Caco-2 (cell line): ENCODE data around the gene SLC16A4. TPM values are rescaled to one million over a fixed set of nuclear protein-coding genes. Genes with fewer than 3 reads are reported as not detected.

Source experiments
- BruUV-seq: library from RNA; stranded (reverse); fragments of 400-500 nt; replicated peaks from 2 replicates; lab custom pipeline; 2021; lab: Mats Ljungman, UMichigan
- CTCF ChIA-PET: fragments of 300-600 bp; sonication (Branson Sonifier 250); formaldehyde crosslinking; loops from one replicate; lab custom pipeline; 2022; ENCODE audit warnings: antibody characterized with exemption; lab: Charles Lee
- POLR2A ChIA-PET: fragments of 300-600 bp; sonication (Branson Sonifier 250); formaldehyde crosslinking; loops from one replicate; lab custom pipeline; 2022; ENCODE audit warnings: antibody characterized with exemption; lab: Charles Lee
- DNase-seq, 2 experiments: peaks; one replicate each; pipeline versions ENCODE4 v3.0.0 to v3.0.0-alpha.2; 2020 to 2022
- H3K27me3 ChIP-seq: replicated peaks from 2 replicates; pipeline ENCODE4 v1.6.0; 2011; ENCODE audit warnings: low read length; ENCODE audit not compliant: control insufficient read depth, insufficient read depth
- H3K36me3 ChIP-seq: 2 replicates; pipeline ENCODE4 v1.5.1; 2011; ENCODE audit warnings: low read length; ENCODE audit not compliant: control insufficient read depth, insufficient read depth
- H3K4me1 ChIP-seq: fragments of 250-450 bp; sonication (Bioruptor Pico); 2 replicates; pipeline ENCODE4 v1.5.1; 2020; ENCODE audit warnings: mild to moderate bottlenecking
- H3K4me3 ChIP-seq: 2 replicates; pipeline ENCODE4 v1.5.1; 2011; ENCODE audit warnings: low read depth, mild to moderate bottlenecking, control low read depth, low read length
- H3K9me3 ChIP-seq: fragments of 250-450 bp; sonication (Bioruptor Pico); 2 replicates; pipeline ENCODE4 v1.5.1; 2020; ENCODE audit warnings: mild to moderate bottlenecking, moderate library complexity
- H3K27ac Mint-ChIP-seq: one replicate; pipeline ENCODE4 v1.8.0; 2022; ENCODE audit warnings: mixed read lengths; ENCODE audit not compliant: unreplicated experiment
- H3K27me3 Mint-ChIP-seq: one replicate; pipeline ENCODE4 v1.8.0; 2022; ENCODE audit warnings: mixed read lengths; ENCODE audit not compliant: insufficient read depth, unreplicated experiment
- H3K36me3 Mint-ChIP-seq: one replicate; pipeline ENCODE4 v1.8.0; 2022; ENCODE audit warnings: mild to moderate bottlenecking, mixed read lengths; ENCODE audit not compliant: insufficient read depth, unreplicated experiment
- H3K4me1 Mint-ChIP-seq: one replicate; pipeline ENCODE4 v1.8.0; 2022; ENCODE audit warnings: low read depth, mixed read lengths; ENCODE audit not compliant: unreplicated experiment
- H3K4me3 Mint-ChIP-seq: one replicate; pipeline ENCODE4 v1.8.0; 2022; ENCODE audit warnings: mild to moderate bottlenecking, moderate library complexity, mixed read lengths; ENCODE audit not compliant: unreplicated experiment
- H3K9me3 Mint-ChIP-seq: one replicate; pipeline ENCODE4 v1.8.0; 2022; ENCODE audit warnings: mixed read lengths; ENCODE audit not compliant: unreplicated experiment
- intact Hi-C: fragments of 100-400 bp; cut with micrococcal nuclease; formaldehyde crosslinking; loops from one replicate; pipeline ENCODE4 v1.10.0; 2022; ENCODE audit not compliant: unreplicated experiment
- total RNA-seq: library from RNA; stranded (reverse); gene quantifications from 2 replicates; pipeline ENCODE4 v1.2.3, GENCODE V29; 2022
- TF ChIP-seq, protein P1 (sequence below), 2 experiments: fragments of 200-600 bp in 1 of 2; IDR thresholded peaks; 1 replicate in 1 of 2; 2 replicates in 1 of 2; pipeline versions ENCODE4 v1.5.1 to v1.8.0; 2011 to 2022; ENCODE audit warnings: antibody characterized with exemption in 1 of 2, control low read depth in 1 of 2, inconsistent platforms in 1 of 2, low read depth in 1 of 2, low read length in 1 of 2, mild to moderate bottlenecking in 1 of 2, moderate library complexity in 1 of 2; ENCODE audit not compliant: insufficient read depth in 1 of 2, severe bottlenecking in 1 of 2, unreplicated experiment in 1 of 2

Gene SLC16A4
- total RNA-seq, 1 experiment from 2014 or later, result 9.3 TPM

DNA sequence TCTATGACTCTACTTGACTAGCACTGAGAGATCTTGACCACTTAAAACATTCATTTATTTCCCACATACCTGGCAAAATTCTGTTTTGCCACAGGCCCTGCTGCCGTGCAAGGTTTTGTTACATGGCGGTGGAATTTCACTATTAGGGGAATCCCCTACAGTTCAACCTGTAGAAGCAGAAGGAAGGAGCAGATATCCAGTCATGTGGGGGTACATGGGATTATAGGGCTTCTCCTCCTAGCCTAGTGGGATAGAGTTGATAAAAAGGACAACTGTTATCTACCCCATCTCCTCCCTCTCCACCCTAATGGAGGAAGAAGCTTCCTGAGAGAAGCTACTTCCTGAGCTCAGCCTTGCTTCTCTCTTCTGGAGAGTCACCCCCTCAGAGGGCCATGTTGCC, 42.4 kb upstream of the SLC16A4 start:
- Histone ChIP-seq H3K36me3 (no peaks in the 10 kb centered on the region), H3K9me3 (no peaks in the 10 kb centered on the region), H3K27me3 (no peaks in the 10 kb centered on the region), H3K4me1 (peaks cover 27% of the 10 kb centered on the region), H3K4me3 (no peak overlapping the region)
- H3K27me3 Mint-ChIP-seq, result no peaks in the 10 kb centered on the region
- POLR2A ChIA-PET, result no interaction called here
- BruUV-seq, result no TSS peak
- TF ChIP-seq, protein P1, sequence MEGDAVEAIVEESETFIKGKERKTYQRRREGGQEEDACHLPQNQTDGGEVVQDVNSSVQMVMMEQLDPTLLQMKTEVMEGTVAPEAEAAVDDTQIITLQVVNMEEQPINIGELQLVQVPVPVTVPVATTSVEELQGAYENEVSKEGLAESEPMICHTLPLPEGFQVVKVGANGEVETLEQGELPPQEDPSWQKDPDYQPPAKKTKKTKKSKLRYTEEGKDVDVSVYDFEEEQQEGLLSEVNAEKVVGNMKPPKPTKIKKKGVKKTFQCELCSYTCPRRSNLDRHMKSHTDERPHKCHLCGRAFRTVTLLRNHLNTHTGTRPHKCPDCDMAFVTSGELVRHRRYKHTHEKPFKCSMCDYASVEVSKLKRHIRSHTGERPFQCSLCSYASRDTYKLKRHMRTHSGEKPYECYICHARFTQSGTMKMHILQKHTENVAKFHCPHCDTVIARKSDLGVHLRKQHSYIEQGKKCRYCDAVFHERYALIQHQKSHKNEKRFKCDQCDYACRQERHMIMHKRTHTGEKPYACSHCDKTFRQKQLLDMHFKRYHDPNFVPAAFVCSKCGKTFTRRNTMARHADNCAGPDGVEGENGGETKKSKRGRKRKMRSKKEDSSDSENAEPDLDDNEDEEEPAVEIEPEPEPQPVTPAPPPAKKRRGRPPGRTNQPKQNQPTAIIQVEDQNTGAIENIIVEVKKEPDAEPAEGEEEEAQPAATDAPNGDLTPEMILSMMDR (IDR thresholded peaks at IDR 0.05; ENCODE audit: insufficient read depth in 1 of 2, low read depth in 1 of 2, low read length in 1 of 2, severe bottlenecking in 1 of 2, unreplicated experiment in 1 of 2), result no peak
- no peak overlapping the region for H3K27ac Mint-ChIP-seq
- peaks cover 17% of the 10 kb centered on the region for H3K4me1 Mint-ChIP-seq
- CTCF ChIA-PET, result interaction anchor here (0.9 to 2.2 kb wide), 9 partner anchors 17 to 225 kb away, joined by 3 to 34 read pairs (median 5); no protein-coding TSS in a partner anchor
- no peaks in the 10 kb centered on the region for H3K36me3 Mint-ChIP-seq
- intact Hi-C loops, result loop anchor here (1.0 kb wide), 1 partner anchor 21 kb away; no protein-coding TSS in a partner anchor
- no peaks in the 10 kb centered on the region for H3K9me3 Mint-ChIP-seq
- no peak for DNase-seq
- H3K4me3 Mint-ChIP-seq, result no peak overlapping the region

DNA sequence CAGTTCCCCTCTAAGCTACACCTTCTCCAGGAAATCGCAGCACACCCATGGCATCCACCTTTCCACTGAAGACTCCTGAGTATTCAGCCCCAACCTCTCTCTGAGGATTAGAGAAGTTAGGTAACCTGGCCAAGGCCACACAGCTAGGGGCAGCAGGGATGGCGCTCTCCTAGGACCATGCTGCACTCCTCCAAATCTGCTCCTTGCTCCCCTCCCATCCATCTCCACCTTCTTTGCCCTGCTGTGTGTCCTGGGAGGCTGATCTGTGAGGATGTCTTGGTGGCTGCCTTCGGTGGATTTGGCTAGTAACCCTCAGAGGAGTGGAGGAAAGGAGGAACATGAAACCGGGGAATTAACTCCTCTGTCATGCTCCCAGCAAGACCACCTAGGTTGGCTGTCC, 40.1 kb upstream of the SLC16A4 start:
- Mint-ChIP-seq H3K9me3 (no peaks in the 10 kb centered on the region), H3K36me3 (no peaks in the 10 kb centered on the region), H3K4me1 (no peaks in the 10 kb centered on the region), H3K27me3 (no peaks in the 10 kb centered on the region), H3K4me3 (no peak overlapping the region), H3K27ac (no peak overlapping the region)
- no peak overlapping the region for H3K4me3 ChIP-seq
- ChIA-PET POLR2A (no interaction called here), CTCF (interaction anchor here (0.6 to 1.2 kb wide), 2 partner anchors 9 to 18 kb away, joined by 3 to 4 read pairs; no protein-coding TSS in a partner anchor)
- H3K27me3 ChIP-seq, result no peaks in the 10 kb centered on the region
- H3K9me3 ChIP-seq, result no peaks in the 10 kb centered on the region
- no peaks in the 10 kb centered on the region for H3K36me3 ChIP-seq
- intact Hi-C loops, result no loop called here
- TF ChIP-seq, protein P1 (IDR thresholded peaks at IDR 0.05; ENCODE audit: insufficient read depth in 1 of 2, low read depth in 1 of 2, low read length in 1 of 2, severe bottlenecking in 1 of 2, unreplicated experiment in 1 of 2), result no peak
- peaks cover 9% of the 10 kb centered on the region; the same call in 1 of the 2 replicates for H3K4me1 ChIP-seq
- BruUV-seq, result no TSS peak
- DNase-seq, result no peak

DNA sequence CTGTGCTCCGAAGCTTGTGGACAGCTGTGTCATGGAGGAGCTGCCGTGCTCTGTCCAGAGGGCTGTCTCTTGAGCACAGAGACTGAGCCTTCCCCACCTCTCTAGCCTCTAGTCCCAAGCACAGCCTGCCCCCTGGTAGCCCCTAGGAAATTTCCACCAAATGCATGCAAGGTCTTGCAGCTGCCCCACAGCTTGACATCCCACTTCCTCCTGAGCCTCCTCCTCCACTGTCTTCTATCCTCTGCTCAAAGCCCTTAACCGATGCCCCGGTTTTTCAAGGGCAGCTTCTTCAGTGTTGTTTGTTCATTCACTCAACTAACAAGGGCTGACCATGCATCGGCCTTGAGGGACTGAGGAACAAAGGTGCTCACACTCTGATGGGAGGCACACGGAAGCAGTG, 39.5 kb upstream of the SLC16A4 start:
- Mint-ChIP-seq H3K27ac (no peak overlapping the region), H3K4me1 (no peaks in the 10 kb centered on the region), H3K27me3 (no peaks in the 10 kb centered on the region), H3K36me3 (no peaks in the 10 kb centered on the region), H3K9me3 (no peaks in the 10 kb centered on the region), H3K4me3 (no peak overlapping the region)
- no peaks in the 10 kb centered on the region for H3K36me3 ChIP-seq
- POLR2A ChIA-PET, result no interaction called here
- peaks cover 9% of the 10 kb centered on the region; the same call in 1 of the 2 replicates for H3K4me1 ChIP-seq
- H3K9me3 ChIP-seq, result no peaks in the 10 kb centered on the region
- no peak overlapping the region for H3K4me3 ChIP-seq
- intact Hi-C loops, result no loop called here
- TF ChIP-seq, protein P1 (IDR thresholded peaks at IDR 0.05; ENCODE audit: insufficient read depth in 1 of 2, low read depth in 1 of 2, low read length in 1 of 2, severe bottlenecking in 1 of 2, unreplicated experiment in 1 of 2), result no peak
- no TSS peak for BruUV-seq
- CTCF ChIA-PET, result interaction anchor here (0.6 to 1.2 kb wide), 2 partner anchors 8 to 18 kb away, joined by 3 to 7 read pairs; no protein-coding TSS in a partner anchor
- no peaks in the 10 kb centered on the region for H3K27me3 ChIP-seq
- DNase-seq, result no peak
